Occipital lobe (tissue), 2 donors: ENCODE results near the gene IFRD2. TPM values are rescaled to one million over a fixed set of nuclear protein-coding genes. Genes with fewer than 3 reads are reported as not detected.
A peak's percentile ranks its signal among the peaks of the same experiment; 100 is the strongest.

ENCODE experiments used
- DNase-seq: peaks from one replicate; lab custom pipeline; 2025; lab: John Stamatoyannopoulos, UW
- total RNA-seq: library from RNA; depleted of rRNA; stranded (reverse); fragments of >200 nt; gene quantifications from one replicate; pipeline ENCODE4 v1.2.3, GENCODE V29; 2014

Gene IFRD2
- total RNA-seq, 1 donor from 2014 or later, result 15.1 TPM

DNA sequence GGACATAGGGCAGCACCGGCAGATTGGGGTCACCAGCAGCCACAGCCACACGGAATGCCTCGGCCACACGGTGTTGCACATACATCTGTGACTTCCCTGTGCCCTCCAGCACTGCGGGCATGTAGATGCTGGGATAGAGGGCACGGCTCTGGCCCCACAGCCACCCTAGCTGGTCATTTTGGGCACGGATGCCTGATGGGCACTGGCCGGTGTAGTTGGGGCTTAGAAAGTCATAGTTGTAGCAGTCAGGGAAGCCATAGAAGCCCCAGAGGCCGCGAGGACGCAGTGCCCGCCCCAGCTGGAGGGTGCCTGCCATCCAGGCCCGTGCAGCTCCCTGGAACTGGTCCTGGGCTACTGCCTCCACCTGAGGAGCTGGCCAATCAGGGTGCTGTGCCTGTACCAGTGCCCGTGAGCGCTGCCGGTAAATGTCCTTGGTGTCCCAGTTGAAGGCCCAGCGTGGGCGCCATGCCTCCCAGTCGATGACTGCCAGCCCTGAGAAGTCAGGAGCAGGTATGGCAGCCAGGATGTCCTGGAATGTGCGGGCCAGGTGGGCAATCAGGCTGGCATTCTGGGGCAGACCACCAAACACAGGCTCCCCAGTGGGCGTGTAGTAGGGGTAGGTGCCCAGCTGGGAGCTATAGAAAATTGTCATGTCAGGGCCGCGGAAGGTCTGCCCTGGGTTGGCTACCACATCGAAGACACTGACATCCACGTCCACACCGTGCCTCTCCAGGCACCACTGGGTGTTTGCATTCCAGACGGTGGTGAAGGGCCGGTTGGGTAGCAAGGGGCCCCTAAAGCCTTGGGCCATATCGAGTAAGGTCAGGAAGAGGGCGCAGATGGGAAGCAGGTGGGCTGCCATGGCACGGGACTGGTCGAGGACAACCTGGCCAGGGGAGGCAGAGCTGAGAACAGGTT lies 10.1 kb upstream of the IFRD2 start:
- no peak for DNase-seq

DNA sequence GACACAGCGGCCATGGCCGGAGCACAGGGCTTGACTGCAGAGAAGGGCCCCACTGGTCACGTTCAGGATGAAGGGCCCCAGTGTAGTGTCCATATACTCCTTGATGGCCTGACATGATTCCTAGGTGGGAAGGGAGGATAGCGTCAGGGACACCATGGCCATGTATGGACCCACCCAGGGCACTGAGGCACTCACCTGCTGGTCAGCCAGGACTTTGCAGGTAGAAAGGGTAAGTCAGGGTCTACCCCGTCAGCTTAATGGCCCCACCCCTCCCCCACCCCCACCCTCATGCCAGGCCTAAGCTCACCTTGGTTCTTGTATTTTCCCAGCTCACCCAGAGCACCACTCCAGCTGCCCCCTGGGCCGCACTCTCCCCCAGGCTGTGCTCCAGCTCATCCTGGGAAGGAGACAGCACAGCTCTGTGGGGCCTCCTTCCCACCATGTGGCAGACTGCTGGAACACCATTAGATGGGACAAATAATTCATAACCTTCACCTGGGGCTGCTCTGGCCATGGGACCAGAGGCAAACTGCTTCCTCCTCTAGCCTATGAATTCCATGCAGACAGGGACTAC lies 8.5 kb upstream of the IFRD2 start:
- DNase-seq, result no peak

DNA sequence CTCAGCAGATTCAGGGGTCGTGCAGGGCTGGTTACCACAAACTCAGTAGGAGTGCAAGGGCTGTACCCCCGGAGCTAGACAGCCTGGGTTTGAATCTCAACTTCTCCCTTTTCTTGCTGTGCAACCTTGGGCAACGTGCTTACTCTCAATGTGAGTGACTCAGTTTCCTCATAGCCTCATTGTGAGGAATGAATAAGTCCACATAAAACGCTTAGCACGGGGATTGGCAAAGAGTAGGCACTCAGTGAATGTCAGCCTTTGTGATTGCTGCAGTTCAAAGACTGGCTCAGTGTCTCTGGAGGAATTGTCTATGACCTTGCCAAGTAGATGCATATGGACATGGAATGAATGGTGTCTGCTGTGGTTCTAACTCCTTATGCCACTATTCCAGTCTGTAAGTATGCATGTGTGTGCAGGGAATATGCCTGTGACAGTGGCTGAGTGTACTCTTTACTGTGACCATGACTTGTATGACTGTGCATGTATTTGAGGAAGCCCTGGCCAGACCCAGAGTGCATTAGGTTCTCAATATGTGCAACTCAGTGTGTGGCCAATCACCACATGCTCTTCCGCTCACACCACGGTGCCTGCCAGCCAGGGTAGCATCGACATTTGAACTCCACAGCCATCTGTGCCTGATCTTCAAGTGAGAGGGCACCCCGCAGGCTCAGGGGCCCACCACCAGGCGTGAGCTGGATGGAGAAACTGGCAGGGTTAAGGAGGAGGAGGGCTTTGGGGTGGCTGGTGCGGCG lies 7.9 kb upstream of the IFRD2 start:
- peak; percentile 64 for DNase-seq

DNA sequence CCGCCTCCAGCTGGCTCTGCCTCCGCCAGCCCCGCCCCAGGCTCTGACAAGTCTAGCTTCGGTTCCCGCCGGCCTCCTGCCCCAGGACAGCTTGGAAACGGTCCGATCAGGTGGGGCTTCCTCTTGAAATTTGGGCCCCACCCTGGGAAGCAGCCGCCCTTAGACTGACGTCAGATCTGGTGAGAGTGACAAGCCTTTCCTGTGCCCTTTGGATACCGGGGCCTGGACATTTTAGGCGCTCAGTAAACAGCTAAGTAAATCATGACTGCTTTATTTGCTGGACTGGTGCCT lies 7.4 kb upstream of the IFRD2 start:
- DNase-seq, result no peak

DNA sequence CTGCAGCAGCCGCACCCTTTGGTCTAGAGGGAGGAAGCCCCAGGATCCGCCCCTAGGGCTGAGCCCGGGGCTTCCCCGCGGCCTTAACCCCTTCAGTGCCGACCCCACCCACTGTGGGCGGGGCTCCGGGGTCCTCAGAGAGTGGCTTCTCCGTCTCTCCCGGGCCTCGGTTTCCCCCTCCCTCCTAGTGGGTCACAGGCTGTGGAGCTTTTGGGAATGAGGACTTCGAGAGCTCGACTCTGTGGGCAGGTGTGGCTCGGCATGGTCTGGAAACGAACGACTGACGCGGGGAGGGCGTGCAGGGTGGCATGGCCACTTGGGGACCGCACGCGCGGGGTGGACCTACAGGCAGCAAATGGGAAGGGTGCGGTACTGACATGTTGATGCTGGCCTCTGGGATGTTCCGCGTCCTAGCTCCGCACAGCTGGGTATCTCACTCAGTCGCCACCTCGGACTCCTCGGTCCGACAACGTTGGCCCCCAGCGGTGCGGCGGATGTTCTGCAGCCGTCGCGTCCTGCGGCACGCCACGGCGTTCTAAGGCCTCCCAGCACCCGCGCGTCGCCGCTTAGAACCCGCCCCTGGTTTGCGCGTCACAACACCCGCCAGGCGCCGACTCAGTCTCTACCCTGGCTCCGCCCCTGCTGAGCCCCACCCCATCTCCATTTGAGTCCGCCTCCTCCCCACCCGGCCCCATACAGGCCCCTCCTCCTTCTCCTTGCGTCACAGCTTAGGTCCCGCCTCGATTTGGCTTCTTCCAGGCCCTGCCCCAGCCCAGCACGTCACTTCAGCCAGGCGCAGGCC lies 6.8 kb upstream of the IFRD2 start, which contains the start of the genes HYAL3 and NAA80:
Gene HYAL3 (minus strand): TSS at position 570 of the 802 bp plus-strand sequence. CDS start 3,803 bp downstream, outside the sequence.
Gene NAA80 (minus strand): TSS at position 570 of the 802 bp plus-strand sequence. CDS start 1,942 bp downstream, outside the sequence.
- DNase-seq, result peak; percentile 100

DNA sequence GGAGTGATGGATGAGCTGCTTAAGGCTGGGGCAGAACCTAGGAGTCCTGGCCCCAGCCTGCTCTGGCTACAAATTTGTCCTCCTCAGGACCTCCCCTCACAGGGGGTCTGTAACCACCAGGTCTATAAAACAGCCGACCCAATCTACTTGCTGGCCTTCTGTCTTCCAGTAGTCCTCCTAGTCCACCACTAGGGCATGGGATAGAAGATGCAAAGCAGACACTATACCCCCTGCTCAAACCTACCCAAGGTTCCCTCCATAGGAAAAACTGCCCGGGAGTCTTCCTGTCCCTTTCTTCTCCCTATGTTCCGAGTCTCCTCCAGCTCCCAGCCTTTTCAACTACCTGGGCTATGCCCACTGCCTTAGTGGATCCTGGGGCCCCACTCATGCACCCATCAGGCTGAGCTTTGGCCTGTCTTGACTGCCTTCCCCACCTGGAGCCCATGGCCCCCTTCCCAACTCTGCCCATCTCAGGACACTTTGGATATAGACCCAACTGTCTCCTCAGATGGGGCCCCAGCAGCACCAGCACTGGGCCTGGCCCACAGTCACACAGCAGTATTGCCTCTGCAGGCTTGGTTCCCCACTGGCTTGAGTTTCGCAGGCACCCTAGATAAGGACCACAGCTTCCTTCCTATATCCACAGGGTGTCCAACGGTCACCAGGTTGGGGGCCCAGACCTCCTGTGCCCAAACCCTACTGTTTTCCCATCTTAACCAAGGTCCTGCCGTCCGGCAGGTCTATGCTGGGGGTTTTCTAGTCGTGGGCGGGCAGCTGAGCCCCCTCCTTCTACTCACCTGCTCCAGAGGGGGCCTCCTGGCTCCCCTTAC lies 5.9 kb upstream of the IFRD2 start:
- no peak for DNase-seq

DNA sequence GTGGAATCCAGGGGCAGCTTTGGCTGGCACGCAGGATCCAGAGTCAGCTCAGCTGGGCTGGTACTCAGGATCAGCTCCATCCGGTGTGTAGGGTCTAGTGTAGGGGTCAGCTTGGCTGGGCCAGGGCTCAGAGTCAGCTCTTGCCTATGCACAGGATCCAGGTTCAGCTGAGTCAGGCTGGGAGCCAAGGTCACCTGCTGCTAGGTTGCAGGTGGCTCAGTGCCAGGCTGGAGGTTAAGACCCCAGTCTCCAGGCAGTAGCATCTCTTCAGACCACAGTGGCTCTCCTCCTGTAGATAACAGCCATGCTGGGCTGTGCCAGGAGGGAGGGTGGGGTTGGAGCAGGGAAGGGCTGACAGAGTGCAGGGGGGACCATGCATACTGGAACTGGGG lies 5.2 kb upstream of the IFRD2 start:
- no peak for DNase-seq

DNA sequence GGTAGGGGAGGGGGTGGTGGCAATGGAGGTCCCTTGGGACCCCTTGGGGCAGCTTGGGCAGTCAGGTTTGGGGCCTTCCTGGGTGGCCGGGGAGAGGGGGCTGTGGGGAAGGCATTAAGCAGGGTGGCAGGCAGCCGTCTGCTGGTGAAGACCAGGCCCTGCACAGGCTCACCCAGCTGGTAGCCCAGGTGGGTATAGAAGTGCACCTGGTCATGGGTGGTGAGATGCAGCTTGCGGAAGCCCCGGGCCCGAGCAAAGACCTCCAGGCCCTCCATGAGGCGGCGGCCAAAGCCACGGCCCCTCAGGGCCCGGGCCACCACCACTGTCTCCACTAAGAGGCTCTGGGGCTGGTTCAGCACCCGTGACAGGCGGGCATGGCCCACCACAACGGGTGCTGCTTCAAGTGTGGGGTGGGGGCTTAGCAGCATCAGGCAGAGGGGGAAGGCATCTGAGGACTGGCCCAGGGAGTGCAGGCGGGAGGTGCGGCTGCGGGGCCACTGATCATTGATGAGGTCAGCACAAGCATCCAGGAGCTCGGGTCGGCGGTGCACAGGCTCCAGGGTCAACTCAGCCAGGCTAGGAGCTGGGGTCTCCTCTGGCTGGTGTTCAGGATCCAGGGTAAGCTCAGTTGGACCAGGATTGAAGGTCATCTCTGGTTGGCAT lies 4.6 kb upstream of the IFRD2 start:
- no peak for DNase-seq

DNA sequence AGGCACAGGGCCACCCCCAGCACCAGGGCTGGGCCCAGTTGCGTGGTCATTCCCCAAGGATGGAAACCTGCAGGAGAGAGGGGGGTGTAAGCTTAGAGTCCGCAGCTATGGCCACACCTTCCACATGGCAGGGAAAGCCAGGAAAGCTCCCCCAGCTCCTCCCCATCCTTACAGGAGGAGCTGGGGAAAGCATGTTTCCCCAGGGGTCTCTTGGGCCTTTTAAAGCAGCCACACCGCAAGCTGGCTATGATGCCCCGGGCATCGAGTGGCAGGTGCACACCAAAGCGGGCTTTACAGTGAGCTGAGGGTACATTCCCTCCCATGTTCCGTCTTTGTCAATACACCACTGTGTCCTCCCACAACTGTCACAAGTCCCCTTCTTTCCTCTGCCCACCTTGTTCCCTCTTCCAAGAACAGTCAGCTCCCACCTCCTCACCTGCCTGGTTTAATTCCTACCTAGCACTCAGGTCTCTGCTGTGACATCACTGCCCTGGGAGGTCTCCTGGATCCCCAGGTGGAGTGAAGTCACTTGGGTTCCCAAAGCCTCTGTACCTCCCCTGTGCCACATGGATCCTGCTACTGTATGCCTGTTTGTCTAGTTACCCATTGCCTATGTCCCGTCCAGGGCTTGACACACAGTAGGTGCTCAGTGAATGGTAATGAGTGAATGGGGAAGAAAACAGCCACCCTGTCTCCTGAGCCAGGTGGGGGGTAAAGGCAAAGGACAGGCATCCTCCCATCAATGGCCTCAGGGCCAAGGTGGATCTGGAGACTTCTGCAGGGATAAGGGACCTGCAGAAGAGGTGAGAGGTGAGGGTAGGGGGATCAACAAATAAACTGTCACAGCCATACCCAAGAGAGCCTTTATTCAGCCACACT lies 3.6 kb upstream of the IFRD2 start:
- no peak for DNase-seq

DNA sequence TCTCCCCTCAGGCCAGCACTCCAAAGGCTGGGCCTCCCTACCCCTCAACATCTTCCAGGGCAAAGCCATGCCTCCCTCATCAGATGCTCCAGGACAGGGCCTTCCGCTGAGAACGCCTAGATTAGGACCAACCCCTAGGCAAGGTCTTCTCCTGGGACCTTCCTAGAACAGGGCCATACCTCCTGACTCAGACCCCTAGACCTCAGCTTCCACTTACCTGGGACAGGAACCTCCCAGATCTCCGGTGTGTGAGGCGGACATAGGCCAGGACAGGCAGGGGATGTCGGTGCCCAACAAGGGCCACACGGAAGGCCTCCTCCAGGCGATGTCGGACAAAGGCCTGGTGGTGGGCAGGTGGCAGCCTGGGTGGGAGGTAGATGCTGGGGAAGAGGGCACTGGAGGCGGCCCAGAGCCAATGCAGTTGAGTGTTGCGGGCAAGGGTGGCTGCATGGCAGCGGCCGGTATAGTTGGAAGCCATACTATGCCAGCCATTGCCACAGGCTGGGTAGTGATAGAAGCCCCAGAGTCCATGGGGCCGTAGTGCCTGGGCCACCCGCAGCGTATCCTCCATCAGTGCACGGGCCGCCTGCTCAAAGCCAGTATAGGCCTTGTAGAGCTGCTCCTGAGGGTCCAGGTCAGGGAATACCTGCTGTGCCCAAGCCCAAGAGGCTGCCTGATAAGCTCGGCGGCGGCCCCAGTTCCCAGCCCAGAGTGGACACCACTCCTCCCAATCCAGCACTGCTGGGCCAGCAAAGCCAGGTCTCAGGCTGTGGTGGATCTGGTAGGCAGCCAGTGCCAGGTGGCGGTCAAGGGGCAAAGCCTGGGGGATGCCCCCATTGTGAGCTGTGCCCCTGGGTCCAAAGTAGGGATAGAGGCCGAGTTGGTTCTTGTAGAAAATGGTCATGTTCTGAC lies 2.5 kb upstream of the IFRD2 start:
- DNase-seq, result no peak

DNA sequence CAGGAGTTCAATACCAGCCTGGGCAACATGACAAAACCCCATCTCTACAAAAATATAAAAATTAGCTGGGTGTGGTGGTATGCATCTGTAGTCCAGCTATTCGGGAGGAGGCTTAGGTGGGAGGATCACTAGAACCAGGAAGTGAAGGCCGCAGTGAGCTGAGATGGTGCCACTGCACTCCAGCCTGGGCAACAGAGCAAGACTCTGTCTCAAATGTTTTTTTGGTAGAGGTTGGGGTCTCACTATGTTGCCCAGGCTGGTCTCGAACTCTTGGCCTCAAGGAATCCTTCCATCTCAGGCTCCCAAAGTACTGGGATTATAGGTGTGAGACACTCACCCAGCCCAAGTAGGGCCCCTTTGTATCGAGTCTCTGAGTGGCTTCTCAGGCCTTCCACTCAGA lies 1.9 kb upstream of the IFRD2 start:
- DNase-seq, result no peak

DNA sequence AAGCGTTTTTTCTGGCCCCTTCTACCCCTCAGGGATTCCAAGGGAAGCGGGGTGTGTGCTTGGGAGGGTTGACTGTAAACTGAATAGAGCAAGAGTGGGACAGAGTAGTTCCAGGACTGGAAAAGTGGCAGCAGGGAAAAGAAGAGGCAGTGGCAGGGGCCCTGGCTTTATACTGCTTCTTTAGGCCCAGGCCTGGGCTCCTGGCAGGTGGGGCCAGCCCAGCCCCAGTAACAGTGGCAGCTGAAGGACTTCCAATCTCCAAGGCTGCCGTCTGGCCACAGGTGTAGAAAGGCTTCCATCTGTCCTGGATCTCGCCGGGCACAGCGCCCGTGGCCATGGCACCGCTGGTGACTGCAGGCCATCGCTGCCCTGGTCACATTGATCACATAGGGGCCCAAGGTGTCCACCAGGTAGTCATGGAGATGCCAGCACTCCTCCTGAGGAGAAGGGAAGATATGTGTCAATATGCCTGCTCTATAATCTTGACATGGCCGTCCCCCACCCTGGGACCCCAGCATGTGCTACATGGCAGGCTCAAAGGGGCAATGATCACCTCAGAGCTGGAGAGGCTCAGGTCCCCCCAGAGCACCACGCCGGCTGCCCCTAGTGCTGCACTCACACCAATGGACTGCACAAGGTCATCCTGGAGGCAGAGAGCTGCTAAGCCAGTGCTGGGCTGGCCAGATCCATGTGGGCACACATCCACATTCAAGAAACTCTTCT lies 1.0 kb upstream of the IFRD2 start:
- no peak for DNase-seq

DNA sequence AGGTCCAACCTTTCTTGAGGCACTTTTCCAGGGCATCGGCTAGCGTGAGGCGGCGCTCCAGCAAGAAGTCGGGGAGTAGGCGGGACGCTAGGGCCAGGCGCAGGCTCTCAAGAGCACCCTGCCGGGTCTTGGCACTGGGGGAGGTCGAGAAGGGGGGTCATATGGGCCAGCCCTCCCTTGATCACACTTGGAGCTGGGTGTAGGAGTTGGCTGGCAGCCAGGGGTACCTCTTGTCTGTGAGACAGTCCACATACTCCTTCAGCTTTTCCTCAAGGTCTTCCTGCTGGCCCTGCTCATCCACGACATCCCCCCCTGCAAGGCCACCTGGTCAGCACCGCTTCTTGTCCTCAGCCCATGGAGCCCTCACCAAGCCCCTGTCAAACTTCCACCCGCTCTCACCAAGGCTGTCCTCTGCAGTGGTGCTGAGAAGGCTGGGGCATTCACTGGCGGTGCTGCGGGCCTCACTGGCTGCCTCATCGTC lies 2.0 kb downstream of the IFRD2 start:
- DNase-seq, result no peak

DNA sequence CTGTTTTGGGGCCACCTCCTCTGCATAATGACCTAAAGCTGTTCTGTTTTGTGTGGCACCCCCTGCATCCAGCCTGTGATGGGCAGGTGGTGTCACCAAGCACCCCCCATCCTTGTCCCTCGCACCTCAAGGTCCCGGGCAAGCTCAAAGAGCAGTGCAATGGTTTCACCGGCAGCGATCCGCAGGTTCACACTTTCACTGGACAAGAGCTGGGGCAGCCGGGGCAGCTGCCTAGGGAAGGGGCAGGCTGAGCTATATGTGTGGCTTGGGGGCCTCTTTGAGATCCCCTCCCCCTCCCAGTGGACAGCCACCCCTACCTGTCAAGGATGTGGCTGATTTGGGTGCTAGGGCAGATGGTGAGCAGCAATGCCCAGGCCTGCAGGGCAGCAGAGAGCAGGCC lies 3.1 kb downstream of the IFRD2 start:
- no peak for DNase-seq

DNA sequence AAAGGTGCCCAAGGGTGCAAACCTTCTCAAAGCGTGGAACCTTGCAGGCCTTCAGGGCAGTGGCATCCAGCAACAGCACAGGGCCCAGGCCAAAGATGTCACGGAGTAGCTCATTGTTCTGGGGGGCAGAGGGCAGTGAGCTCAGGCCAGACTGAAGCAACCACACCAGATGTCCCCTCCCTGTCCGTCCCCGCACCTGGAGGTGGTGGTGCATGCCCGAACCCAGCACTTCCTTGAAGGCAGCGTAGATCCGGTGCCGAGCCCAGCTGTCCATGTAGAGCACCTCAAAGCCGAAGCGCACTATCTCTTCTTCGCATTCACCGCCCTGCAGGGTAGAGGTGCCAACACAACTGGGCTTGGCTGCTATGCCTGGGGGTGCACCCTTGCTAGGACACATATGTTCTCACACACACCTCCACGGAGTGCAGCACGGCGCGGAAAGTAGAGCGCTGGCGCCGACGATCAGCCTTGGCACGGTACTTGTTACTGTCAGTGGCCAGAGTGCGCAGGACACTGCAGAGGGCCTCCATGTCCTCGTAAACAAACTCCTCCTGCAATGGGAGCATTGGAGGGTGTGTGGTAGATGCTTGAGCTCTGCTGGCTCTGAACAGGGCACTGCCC lies 3.7 kb downstream of the IFRD2 start:
- no peak for DNase-seq

DNA sequence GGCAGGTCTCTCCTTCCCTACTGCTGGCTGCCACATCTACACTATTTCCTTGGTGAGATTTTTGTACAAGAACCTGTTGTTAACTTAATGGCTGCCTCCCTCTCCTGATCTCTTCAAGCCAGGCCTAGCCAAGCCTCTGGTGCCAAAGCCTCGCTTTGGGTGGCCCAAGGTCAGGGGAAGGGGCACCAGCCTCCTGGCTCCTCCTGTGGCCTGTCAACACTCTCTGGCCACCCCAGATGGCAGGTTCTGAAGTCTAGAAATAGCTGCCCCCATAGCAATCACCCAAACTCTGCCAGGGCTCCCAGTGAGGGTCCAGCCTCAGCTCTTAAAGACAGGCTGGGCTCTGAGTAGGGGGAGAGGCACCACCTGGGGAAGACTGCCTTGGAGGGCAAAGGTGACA lies 5.0 kb downstream of the IFRD2 start:
- no peak for DNase-seq
